ENCODE data around the gene PPM1F.

GRCh38 chr22:21933413-21933812 is 19.2 kb downstream of the PPM1F start:
- no peak for TF ChIP-seq FOXM1 (IDR thresholded peaks at IDR 0.05; ENCODE audit: borderline replicate concordance)
- no peak for TF ChIP-seq NFRKB (IDR thresholded peaks at IDR 0.05)
- TF ChIP-seq ARNT (IDR thresholded peaks at IDR 0.05) = no peak
- no peak for TF ChIP-seq SUZ12 (IDR thresholded peaks at IDR 0.05)
- TF ChIP-seq FOXA1 (IDR thresholded peaks at IDR 0.05) = no peak
- TF ChIP-seq LEF1 (IDR thresholded peaks at IDR 0.05; ENCODE audit: borderline replicate concordance) = no peak
- TF ChIP-seq HDGF (IDR thresholded peaks at IDR 0.05; ENCODE audit: borderline replicate concordance) = no peak
- no peak for TF ChIP-seq ELF4 (IDR thresholded peaks at IDR 0.05)
- TF ChIP-seq PKNOX1 (IDR thresholded peaks at IDR 0.05) = no peak
- no peak for TF ChIP-seq ZNF384 (IDR thresholded peaks at IDR 0.05)
- no peak for TF ChIP-seq BHLHE40 (IDR thresholded peaks at IDR 0.05; ENCODE audit: borderline replicate concordance)
